ENCODE data around the gene HOXD11. TPM values are rescaled to one million over a fixed set of nuclear protein-coding genes. Genes with fewer than 3 reads are reported as not detected.

HOXD11 gene
- total RNA-seq, 4 donors from 2014 or later, result 0.21 to 1.8 (median 1.2) TPM; not detected in 1

DNA sequence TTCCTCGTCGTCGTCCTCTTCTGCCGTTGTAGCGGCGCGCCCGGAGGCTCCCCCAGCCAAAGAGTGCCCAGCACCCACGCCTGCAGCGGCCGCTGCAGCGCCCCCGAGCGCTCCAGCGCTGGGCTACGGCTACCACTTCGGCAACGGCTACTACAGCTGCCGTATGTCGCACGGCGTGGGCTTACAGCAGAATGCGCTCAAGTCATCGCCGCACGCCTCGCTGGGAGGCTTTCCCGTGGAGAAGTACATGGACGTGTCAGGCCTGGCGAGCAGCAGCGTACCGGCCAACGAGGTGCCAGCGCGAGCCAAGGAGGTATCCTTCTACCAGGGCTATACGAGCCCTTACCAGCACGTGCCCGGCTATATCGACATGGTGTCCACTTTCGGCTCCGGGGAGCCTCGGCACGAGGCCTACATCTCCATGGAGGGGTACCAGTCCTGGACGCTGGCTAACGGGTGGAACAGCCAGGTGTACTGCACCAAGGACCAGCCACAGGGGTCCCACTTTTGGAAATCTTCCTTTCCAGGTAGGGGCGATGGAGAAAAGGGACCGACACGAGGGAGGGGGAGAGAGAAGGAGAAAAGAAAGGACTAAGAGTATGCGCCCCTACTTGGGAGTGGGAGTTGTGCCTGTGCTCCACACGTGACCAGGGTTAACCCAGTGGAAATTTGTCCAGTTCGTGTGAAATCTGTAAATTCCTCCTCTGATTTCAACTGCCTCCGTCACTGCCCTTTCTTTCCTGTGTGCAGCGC is 13.8 kb upstream of the HOXD11 start:
- no peaks in the 10 kb centered on the region for H3K9me3 ChIP-seq
- peaks cover 8 to 98% of the 10 kb centered on the region in 2 donors for H3K27me3 ChIP-seq
- 3 to 8% methylated on average over 24 to 49 of the region's 53 CpGs for WGBS, 2 donors
- H3K4me1 ChIP-seq, result peaks cover 0 to 46% (median 10%) of the 10 kb centered on the region in 4 donors
- H3K27ac ChIP-seq, result no peak overlapping the region
- no peak for DNase-seq (ENCODE audit: low spot score in 2 of 2)
- no peaks in the 10 kb centered on the region for H3K36me3 ChIP-seq
- TF ChIP-seq, protein P1, sequence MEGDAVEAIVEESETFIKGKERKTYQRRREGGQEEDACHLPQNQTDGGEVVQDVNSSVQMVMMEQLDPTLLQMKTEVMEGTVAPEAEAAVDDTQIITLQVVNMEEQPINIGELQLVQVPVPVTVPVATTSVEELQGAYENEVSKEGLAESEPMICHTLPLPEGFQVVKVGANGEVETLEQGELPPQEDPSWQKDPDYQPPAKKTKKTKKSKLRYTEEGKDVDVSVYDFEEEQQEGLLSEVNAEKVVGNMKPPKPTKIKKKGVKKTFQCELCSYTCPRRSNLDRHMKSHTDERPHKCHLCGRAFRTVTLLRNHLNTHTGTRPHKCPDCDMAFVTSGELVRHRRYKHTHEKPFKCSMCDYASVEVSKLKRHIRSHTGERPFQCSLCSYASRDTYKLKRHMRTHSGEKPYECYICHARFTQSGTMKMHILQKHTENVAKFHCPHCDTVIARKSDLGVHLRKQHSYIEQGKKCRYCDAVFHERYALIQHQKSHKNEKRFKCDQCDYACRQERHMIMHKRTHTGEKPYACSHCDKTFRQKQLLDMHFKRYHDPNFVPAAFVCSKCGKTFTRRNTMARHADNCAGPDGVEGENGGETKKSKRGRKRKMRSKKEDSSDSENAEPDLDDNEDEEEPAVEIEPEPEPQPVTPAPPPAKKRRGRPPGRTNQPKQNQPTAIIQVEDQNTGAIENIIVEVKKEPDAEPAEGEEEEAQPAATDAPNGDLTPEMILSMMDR (IDR thresholded peaks at IDR 0.05), result no peak
- no peak for TF ChIP-seq POLR2A (IDR thresholded peaks at IDR 0.05)
- TF ChIP-seq EP300 (IDR thresholded peaks at IDR 0.05), result no peak
- H3K4me3 ChIP-seq, result peak overlapping the region in 1 of 4 donors; percentile 42

DNA sequence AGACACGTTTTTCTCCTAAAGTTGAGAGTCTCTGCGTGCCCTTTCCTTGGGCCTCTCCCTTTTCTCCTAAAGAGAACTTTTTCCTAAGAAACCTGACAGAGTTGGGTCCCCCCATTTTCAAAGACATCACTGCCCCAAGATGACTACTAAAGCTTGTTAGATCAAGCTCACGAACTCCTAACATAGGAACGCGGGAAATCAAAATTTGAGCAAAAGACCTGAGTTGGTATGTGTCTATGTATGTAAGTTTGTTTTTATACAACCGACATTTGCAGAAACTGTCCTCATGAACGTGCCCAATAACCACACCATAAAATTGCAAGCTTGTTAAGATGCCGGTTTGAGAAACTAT is 13.2 kb upstream of the HOXD11 start:
- Histone ChIP-seq H3K4me3 (no peak overlapping the region), H3K27me3 (peaks cover 8 to 98% of the 10 kb centered on the region in 2 donors)

DNA sequence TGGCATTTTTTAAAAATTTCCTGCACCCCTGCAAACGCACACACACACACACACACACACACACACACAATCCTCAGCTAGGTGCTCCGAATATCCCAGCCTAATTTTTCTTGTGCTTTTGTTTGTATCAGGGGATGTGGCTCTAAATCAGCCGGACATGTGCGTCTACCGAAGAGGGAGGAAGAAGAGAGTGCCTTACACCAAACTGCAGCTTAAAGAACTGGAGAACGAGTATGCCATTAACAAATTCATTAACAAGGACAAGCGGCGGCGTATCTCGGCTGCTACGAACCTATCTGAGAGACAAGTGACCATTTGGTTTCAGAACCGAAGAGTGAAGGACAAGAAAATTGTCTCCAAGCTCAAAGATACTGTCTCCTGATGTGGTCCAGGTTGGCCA is 12.7 kb upstream of the HOXD11 start:
- Histone ChIP-seq H3K9me3 (no peaks in the 10 kb centered on the region), H3K36me3 (no peaks in the 10 kb centered on the region), H3K4me3 (no peak overlapping the region), H3K4me1 (peaks cover 0 to 52% (median 11%) of the 10 kb centered on the region in 4 donors), H3K27me3 (peaks cover 8 to 98% of the 10 kb centered on the region in 2 donors), H3K27ac (no peak overlapping the region)
- WGBS, 2 donors, result 8 to 12% methylated on average over 12 of the region's 12 CpGs
- TF ChIP-seq EP300 (IDR thresholded peaks at IDR 0.05), result peak in 1 of 2 donors; percentile 14
- TF ChIP-seq, protein P1 (IDR thresholded peaks at IDR 0.05), result no peak
- no peak for DNase-seq (ENCODE audit: low spot score in 2 of 2)

More for the DNA sequence above, 13.2 kb upstream of the HOXD11 start:
- TF ChIP-seq POLR2A (IDR thresholded peaks at IDR 0.05) (no peak), EP300 (IDR thresholded peaks at IDR 0.05) (no peak)
- TF ChIP-seq, protein P1 (IDR thresholded peaks at IDR 0.05), result no peak
- H3K36me3 ChIP-seq, result no peaks in the 10 kb centered on the region
- no peak for DNase-seq (ENCODE audit: low spot score in 2 of 2)
- peaks cover 0 to 48% (median 11%) of the 10 kb centered on the region in 4 donors for H3K4me1 ChIP-seq
- no peaks in the 10 kb centered on the region for H3K9me3 ChIP-seq
- H3K27ac ChIP-seq, result no peak overlapping the region
- WGBS, 2 donors, result 10 to 13% methylated on average over 8 of the region's 8 CpGs

DNA sequence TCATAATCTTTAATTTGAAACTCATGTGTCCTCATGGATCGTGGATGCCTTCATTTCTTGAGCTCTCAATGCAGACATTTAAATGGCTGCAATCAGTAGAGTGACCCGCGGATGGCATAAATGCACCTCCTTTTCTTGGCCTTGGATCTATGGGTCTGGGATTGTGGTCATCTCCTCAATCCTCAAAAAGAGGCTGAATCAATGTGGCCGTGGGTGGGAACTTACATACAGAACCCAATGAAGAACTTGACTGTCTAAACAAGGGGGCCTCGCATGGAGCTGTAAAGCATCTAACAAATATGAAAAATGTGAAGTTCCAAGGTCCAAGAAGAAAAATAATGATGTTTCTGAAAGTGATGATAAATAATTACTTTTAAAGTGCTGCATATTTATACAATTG is 11.7 kb upstream of the HOXD11 start:
- H3K27me3 ChIP-seq, result peaks cover 8 to 98% of the 10 kb centered on the region in 2 donors

More for the DNA sequence above, 11.7 kb upstream of the HOXD11 start:
- TF ChIP-seq EP300 (IDR thresholded peaks at IDR 0.05) (no peak), POLR2A (IDR thresholded peaks at IDR 0.05) (no peak)
- TF ChIP-seq, protein P1 (IDR thresholded peaks at IDR 0.05), result no peak
- 25 to 33% methylated on average over 5 of the region's 5 CpGs for WGBS, 2 donors
- Histone ChIP-seq H3K27ac (no peak overlapping the region), H3K4me1 (peaks cover 0 to 62% (median 11%) of the 10 kb centered on the region in 4 donors), H3K36me3 (no peaks in the 10 kb centered on the region), H3K9me3 (no peaks in the 10 kb centered on the region), H3K4me3 (no peak overlapping the region)
- no peak for DNase-seq (ENCODE audit: low spot score in 2 of 2)
